HTERT RPE-1 (cell line): ENCODE data around the gene GALNT2.

Experiments
- in situ Hi-C: fragments of 300-500 bp; cut with MboI; formaldehyde crosslinking; loops from 4 replicates; pipeline ENCODE4 v1.14.3; 2020; ENCODE audit warnings: low sequenced_read_pairs

GALNT2 gene

GRCh38 chr1:230204842-230205241 is 137.8 kb downstream of the GALNT2 start:
- in situ Hi-C loops = no loop called here

- in situ Hi-C loops = no loop called here
Observed at GRCh38 chr1:230205719-230206198, 138.7 kb downstream of the GALNT2 start.

GRCh38 chr1:230206207-230206606 is 139.2 kb downstream of the GALNT2 start:
- in situ Hi-C loops = no loop called here

- in situ Hi-C loops = no loop called here
Observed at GRCh38 chr1:230206976-230207375, 139.9 kb downstream of the GALNT2 start.

- in situ Hi-C loops = no loop called here
Observed at GRCh38 chr1:230207598-230207997, 140.6 kb downstream of the GALNT2 start.

GRCh38 chr1:230208619-230209261 is 141.7 kb downstream of the GALNT2 start:
- in situ Hi-C loops = no loop called here

GRCh38 chr1:230210326-230210980 is 143.4 kb downstream of the GALNT2 start:
- in situ Hi-C loops = no loop called here

GRCh38 chr1:230210981-230211336 is 143.9 kb downstream of the GALNT2 start:
- in situ Hi-C loops = no loop called here

GRCh38 chr1:230211436-230212145 is 144.6 kb downstream of the GALNT2 start:
- in situ Hi-C loops = no loop called here

GRCh38 chr1:230212405-230212936 is 145.4 kb downstream of the GALNT2 start:
- in situ Hi-C loops = no loop called here

GRCh38 chr1:230215031-230215430 is 148.0 kb downstream of the GALNT2 start:
- in situ Hi-C loops = no loop called here

GRCh38 chr1:230215529-230215928 is 148.5 kb downstream of the GALNT2 start:
- in situ Hi-C loops = no loop called here

GRCh38 chr1:230216896-230217295 is 149.9 kb downstream of the GALNT2 start:
- in situ Hi-C loops = no loop called here

- in situ Hi-C loops = no loop called here
Observed at GRCh38 chr1:230218667-230219066, 151.6 kb downstream of the GALNT2 start.

GRCh38 chr1:230219174-230220067 is 152.4 kb downstream of the GALNT2 start:
- in situ Hi-C loops = no loop called here

- in situ Hi-C loops = no loop called here
Observed at GRCh38 chr1:230220478-230220877, 153.4 kb downstream of the GALNT2 start.

GRCh38 chr1:230220907-230221306 is 153.9 kb downstream of the GALNT2 start:
- in situ Hi-C loops = no loop called here

- in situ Hi-C loops = no loop called here
Observed at GRCh38 chr1:230222678-230223077, 155.6 kb downstream of the GALNT2 start.

GRCh38 chr1:230224101-230224960 is 157.3 kb downstream of the GALNT2 start:
- in situ Hi-C loops = no loop called here
